Epithelial cell of esophagus (primary cell): Measurements from ENCODE around the gene COL24A1.
A peak's percentile ranks its signal among the peaks of the same experiment; 100 is the strongest.

ENCODE experiments used
- DNase-seq: peaks from one replicate; pipeline ENCODE4 v3.0.0; 2010; ENCODE audit warnings: low read depth
- H3K4me3 ChIP-seq: 2 replicates; pipeline ENCODE4 v1.5.1; 2011; ENCODE audit warnings: mild to moderate bottlenecking, low read length, control low read depth
- TF ChIP-seq, protein P1 (sequence below): IDR thresholded peaks from 2 replicates; pipeline ENCODE4 v1.5.1; 2011; ENCODE audit warnings: low read depth, mild to moderate bottlenecking, low read length, control low read depth, inconsistent platforms; ENCODE audit not compliant: insufficient read depth; ENCODE audit errors: missing control alignments

The COL24A1 gene

DNA sequence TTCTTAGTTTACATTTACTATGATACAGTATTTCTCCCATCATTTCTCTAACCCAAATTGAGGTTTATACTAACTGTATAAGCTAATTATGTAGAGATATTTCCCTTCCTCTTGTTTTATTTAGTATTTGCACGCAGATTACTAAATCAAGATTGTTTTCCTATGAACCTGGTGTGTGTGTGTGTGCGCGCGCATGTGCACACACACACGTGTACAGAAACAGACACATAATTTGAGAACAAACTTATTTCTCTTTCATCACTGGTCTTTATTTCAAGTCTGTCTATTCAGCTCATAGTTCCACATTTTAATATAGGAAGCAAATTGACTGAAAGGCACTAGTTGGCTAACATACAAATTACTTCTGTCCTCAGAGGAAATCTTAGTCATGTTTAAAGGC lies 19.7 kb upstream of the COL24A1 start:
- TF ChIP-seq, protein P1, sequence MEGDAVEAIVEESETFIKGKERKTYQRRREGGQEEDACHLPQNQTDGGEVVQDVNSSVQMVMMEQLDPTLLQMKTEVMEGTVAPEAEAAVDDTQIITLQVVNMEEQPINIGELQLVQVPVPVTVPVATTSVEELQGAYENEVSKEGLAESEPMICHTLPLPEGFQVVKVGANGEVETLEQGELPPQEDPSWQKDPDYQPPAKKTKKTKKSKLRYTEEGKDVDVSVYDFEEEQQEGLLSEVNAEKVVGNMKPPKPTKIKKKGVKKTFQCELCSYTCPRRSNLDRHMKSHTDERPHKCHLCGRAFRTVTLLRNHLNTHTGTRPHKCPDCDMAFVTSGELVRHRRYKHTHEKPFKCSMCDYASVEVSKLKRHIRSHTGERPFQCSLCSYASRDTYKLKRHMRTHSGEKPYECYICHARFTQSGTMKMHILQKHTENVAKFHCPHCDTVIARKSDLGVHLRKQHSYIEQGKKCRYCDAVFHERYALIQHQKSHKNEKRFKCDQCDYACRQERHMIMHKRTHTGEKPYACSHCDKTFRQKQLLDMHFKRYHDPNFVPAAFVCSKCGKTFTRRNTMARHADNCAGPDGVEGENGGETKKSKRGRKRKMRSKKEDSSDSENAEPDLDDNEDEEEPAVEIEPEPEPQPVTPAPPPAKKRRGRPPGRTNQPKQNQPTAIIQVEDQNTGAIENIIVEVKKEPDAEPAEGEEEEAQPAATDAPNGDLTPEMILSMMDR = no peak
- H3K4me3 ChIP-seq = no peak overlapping the region
- no peak for DNase-seq

DNA sequence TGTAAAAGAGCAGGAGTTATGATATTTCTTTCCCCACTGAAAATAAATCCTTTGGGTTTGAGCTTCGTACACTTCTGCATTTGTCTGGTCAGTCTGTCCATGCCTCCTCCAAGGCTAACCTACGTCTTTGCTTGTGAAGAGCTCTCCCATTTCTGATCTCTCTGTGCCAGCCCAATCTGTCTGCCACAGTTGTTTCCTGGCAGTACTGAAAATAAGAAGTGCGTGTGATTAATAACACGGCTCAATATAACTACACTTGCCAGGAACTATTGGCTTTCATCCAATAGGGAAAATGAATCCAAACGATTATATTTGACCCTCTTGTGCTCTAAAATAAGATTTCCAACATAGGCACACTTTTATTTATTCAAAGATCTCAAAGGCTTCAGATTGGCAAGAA lies 19.2 kb upstream of the COL24A1 start:
- H3K4me3 ChIP-seq = no peak overlapping the region
- no peak for DNase-seq
- TF ChIP-seq, protein P1 = no peak

DNA sequence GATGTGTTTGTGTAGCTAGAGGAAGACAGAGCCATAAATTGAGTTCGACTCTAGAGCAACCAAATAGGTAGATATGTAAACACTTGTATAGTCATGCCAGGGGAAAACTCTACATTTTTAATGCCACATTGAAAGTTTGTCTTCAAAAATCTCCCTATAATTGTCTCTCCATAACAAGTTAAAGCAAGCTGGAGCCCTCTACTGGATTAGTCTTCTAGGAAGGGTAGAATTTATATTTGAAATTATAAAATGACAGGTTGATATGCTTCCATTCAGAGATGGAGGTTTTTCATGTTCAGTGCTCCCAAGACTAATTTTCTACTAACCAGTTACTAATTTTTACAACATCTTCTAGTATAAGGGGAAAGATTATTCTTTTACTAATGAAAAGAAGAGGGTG lies 13.1 kb upstream of the COL24A1 start:
- H3K4me3 ChIP-seq = no peak overlapping the region
- peak; percentile 10 for DNase-seq
- TF ChIP-seq, protein P1 = peak; percentile 27

DNA sequence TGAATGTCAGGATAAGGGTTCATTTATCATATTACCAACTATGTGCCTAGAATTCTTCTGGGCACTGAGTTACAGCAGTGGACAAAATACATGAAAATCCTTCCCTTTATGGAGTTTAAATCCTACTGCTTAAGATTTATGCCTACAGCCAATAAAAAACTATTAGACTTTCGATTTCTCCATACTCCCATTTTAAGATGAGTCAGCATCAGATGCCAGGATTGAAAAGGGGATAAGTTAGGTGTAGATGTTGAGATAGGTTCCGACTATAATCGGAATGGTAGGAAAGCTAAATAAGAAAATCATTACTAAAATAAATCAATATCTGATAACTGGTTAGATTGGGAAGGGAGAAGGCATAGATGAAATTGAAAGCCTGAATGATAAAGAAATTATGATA lies 3.2 kb upstream of the COL24A1 start:
- H3K4me3 ChIP-seq = no peak overlapping the region
- DNase-seq = no peak
- TF ChIP-seq, protein P1 = no peak

DNA sequence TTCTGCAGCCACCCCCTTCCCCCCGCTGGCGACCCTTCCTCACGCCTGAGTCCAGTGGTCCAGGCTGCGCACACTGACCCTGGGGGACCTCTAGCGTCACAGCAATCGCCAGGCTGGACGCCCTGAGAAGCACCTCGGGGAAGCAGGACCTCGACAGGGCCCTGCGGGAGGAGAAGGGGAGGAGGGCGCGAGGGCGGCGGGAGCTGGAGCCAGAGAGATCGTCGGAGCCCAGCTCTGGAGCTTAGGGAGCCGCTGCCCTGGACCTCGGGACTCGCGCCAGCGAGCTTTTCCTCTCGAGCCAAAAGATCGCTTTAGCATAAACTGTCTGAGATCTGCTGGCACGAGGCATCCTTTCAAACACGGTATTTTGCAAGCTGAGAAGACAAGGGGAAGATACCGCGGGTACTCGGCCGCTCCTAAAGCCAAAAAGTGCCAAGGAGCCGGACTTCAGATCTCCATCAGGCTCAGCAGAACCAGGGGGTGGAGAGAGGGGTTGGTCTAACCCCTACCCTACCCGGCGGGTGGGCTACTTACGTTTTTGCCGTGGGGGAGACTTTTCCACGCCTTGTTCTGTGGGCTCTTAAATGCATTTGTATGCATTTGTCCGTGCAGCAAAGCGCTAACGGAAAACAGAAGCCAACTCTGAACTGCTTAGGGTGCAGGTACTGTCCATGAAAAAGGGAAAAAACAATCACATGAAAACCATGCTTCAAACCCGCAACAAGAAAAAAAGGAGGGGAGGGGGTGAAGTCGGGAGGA lies 586 bp downstream of the COL24A1 start:
- DNase-seq = peak; percentile 16
- H3K4me3 ChIP-seq = peak overlapping the region; percentile 19
- TF ChIP-seq, protein P1 = no peak

DNA sequence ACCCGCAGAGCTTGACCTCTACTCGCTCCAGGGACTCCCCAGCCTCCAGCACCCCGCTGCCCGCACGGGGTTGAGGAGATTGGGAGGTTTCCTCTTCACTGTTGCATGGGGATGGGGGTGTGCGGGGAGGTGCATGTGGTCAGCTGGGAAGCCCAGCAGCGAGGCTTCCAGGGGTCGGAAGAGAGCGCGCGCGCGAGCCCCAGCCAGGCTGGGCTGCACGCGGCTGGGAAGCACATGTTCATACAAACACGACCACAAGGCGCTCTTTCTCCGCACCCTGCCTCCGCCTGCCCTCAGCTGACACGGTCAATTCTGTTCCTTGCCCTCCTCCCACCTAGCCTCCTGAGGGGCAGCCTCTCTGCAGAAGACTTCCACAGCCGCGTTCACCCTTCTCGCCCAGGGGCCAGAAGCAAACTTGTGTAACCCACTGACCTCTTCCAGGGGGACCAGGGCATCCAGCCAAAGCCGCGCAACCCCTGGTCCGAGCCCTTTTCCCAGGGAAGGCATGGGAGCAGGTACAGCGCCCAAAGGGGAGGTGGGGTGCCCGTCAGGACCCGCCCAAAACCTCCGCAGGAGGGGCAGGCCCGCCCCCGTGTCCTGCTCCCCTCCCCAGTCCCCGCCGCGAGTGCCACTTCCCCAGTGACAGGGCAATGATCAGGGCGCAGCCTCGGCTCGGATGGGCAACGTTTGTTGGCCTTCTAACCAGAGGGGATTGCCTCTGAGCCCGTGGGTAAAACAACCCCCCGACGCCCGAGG lies 1.3 kb downstream of the COL24A1 start:
- no peak overlapping the region for H3K4me3 ChIP-seq
- DNase-seq = peak; percentile 13
- TF ChIP-seq, protein P1 = no peak
